ENCODE data around the gene TMEM18.

GRCh38 chr2:672606-672905 lies 4.7 kb downstream of the TMEM18 start:
- TF ChIP-seq FEZF1 (tag by site-specific recombination; IDR thresholded peaks at IDR 0.05) (no peak), KLF9 (tag by site-specific recombination; IDR thresholded peaks at IDR 0.05; ENCODE audit: low read depth) (no peak), GLI4 (tag by site-specific recombination; IDR thresholded peaks at IDR 0.05) (no peak), ZNF510 (tag by site-specific recombination; IDR thresholded peaks at IDR 0.05; ENCODE audit: insufficient replicate concordance) (no peak)
- TF ChIP-seq, protein P1, sequence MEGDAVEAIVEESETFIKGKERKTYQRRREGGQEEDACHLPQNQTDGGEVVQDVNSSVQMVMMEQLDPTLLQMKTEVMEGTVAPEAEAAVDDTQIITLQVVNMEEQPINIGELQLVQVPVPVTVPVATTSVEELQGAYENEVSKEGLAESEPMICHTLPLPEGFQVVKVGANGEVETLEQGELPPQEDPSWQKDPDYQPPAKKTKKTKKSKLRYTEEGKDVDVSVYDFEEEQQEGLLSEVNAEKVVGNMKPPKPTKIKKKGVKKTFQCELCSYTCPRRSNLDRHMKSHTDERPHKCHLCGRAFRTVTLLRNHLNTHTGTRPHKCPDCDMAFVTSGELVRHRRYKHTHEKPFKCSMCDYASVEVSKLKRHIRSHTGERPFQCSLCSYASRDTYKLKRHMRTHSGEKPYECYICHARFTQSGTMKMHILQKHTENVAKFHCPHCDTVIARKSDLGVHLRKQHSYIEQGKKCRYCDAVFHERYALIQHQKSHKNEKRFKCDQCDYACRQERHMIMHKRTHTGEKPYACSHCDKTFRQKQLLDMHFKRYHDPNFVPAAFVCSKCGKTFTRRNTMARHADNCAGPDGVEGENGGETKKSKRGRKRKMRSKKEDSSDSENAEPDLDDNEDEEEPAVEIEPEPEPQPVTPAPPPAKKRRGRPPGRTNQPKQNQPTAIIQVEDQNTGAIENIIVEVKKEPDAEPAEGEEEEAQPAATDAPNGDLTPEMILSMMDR (tag by site-specific recombination; IDR thresholded peaks at IDR 0.05) = no peak

All from HEK293 (cell line).